Fibroblast of skin of back (primary cell): ENCODE data around the gene SIGLEC7.

ENCODE experiments used
- DNase-seq: peaks from one replicate; pipeline ENCODE4 v3.0.0-alpha.2; 2013

The SIGLEC7 gene

GRCh38 chr19:51119101-51119500 lies 23.0 kb upstream of the SIGLEC7 start:
- DNase-seq: no peak

GRCh38 chr19:51119611-51120010 lies 22.5 kb upstream of the SIGLEC7 start:
- no peak for DNase-seq

DNA sequence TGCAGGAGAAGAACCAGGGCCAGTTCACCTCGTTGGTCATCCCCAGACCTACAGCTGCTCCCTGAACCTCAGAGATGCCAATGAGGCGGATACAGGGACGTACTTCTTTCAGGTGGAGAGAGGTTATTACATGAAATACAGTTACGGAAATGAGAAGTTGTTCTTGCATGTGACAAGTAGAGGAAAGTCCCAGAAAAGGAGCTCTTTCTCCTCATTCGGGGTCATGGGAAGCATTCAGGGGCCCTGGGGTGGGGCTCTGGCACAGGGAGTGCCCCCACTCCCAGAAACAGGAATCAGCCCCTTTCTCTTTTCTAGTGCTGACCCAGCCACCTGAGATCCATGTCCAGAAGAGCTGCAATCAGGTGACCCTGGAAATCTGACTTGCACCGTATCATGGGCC lies 21.9 kb upstream of the SIGLEC7 start:
- no peak for DNase-seq

DNA sequence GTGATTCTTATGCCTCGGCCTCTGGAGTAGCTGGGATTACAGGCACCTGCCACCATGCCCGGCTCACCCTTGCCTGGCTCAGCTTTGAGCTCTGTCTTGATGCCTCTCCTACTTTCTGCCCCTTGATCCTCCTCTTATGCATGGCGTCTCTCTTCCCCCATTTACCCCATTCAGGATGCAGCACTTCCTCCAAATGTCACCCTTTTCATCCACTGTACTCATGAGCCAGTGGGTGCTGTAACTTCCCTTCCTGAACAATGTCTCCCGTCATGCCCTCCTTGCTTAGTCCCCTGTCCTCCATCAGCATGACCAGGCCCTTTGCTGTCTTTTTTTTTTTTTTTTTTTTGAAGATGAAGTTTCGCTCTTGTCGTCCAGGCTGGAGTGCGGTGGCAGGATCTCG lies 20.8 kb upstream of the SIGLEC7 start:
- no peak for DNase-seq

- DNase-seq: no peak
Observed at GRCh38 chr19:51122112-51122981, 19.8 kb upstream of the SIGLEC7 start.

- no peak for DNase-seq
Observed at GRCh38 chr19:51123381-51123800, 18.7 kb upstream of the SIGLEC7 start.

DNA sequence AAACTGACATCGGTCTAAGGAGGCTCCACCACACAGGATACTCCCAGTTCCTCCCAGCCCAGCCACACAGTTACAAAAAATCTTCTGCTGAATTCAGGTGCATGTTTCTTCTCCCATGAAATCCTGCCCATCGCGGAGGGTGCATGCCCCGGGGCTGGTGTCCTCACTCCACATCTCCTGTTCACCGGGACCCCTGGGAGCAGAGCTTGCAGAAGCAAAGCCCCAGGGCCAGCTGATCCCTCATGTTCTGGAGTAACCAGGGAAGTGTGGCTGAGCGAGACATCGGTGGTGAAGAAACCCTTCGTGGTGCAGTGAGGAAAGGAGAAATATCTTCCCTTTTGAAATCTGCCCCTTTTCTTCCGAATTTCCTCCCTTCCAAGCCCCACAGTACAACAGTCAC lies 18.3 kb upstream of the SIGLEC7 start:
- DNase-seq: no peak

DNA sequence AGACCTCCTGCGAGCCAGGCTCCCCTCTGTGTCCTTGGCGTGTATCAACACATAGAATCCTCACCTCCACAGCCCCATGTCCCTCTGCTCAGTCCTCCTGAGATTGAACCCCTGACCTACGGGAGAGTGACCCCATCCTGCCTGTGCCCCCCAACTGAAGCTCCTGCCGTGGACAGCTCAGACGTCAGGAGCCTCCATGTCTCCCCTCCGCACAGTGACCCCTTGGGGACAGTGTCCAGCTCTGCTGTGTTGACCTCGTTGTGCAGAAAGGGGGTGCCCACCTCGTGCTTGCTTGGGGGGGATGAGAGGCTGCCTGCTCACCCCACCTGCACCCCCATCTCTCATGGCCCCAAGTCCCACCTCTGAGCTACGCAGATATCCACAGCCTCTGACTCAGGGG lies 17.9 kb upstream of the SIGLEC7 start:
- no peak for DNase-seq

- DNase-seq: no peak
Observed at GRCh38 chr19:51124729-51125128, 17.4 kb upstream of the SIGLEC7 start, which contains the start of gene SIGLEC9. Gene SIGLEC9 (plus strand): TSS chr19:51124906. CDS start chr19:51124975, 69 bp downstream.

DNA sequence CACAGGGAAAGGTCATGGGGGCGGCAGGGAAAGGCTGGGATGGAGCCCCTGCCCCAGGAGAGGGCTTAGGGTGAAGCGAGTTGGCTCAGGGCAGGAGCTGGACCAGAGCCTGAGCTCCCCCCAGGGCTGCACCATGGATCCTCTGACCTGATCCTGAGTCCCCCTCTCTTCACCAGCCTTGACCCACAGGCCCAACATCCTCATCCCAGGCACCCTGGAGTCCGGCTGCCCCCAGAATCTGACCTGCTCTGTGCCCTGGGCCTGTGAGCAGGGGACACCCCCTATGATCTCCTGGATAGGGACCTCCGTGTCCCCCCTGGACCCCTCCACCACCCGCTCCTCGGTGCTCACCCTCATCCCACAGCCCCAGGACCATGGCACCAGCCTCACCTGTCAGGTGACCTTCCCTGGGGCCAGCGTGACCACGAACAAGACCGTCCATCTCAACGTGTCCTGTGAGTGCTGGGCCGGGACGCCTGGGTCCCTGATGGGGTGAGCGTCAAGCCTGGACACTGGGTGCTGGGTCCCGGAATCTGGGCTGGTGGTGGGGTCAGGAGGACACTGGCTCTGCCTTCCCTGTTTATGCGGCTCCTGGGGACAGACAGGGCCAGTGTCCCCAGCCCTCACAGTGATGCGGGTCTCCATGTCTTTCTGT lies 16.6 kb upstream of the SIGLEC7 start:
- DNase-seq: no peak

- no peak for DNase-seq
Observed at GRCh38 chr19:51127032-51127431, 15.1 kb upstream of the SIGLEC7 start.

- peak; percentile 66 for DNase-seq
Observed at GRCh38 chr19:51127755-51128154, 14.3 kb upstream of the SIGLEC7 start.

DNA sequence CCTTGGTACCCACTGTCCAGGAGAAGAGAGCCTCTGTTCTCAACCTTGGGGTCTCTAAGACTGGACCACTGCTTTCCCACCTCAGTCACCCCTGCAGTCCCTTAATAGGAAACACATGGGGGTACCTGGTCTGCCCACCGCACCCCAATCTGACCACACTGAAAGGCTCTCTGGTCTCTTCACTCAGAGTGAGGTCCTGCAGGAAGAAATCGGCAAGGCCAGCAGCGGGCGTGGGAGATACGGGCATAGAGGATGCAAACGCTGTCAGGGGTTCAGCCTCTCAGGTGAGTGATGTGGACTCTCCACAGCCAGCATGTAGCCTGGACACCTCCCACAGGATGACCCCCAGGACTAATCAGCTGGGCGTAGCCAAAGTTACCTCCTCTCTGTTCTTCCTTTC lies 13.9 kb upstream of the SIGLEC7 start:
- no peak for DNase-seq

DNA sequence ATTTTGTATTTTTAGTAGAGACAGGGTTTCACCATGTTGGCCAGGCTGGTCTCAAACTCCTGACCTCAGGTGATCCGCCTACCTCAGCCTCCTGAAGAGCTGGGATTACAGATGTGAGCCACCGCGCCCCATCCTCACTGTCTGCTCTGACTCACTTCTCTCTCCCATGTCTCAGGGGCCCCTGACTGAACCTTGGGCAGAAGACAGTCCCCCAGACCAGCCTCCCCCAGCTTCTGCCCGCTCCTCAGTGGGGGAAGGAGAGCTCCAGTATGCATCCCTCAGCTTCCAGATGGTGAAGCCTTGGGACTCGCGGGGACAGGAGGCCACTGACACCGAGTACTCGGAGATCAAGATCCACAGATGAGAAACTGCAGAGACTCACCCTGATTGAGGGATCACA lies 12.4 kb upstream of the SIGLEC7 start:
- DNase-seq: no peak

DNA sequence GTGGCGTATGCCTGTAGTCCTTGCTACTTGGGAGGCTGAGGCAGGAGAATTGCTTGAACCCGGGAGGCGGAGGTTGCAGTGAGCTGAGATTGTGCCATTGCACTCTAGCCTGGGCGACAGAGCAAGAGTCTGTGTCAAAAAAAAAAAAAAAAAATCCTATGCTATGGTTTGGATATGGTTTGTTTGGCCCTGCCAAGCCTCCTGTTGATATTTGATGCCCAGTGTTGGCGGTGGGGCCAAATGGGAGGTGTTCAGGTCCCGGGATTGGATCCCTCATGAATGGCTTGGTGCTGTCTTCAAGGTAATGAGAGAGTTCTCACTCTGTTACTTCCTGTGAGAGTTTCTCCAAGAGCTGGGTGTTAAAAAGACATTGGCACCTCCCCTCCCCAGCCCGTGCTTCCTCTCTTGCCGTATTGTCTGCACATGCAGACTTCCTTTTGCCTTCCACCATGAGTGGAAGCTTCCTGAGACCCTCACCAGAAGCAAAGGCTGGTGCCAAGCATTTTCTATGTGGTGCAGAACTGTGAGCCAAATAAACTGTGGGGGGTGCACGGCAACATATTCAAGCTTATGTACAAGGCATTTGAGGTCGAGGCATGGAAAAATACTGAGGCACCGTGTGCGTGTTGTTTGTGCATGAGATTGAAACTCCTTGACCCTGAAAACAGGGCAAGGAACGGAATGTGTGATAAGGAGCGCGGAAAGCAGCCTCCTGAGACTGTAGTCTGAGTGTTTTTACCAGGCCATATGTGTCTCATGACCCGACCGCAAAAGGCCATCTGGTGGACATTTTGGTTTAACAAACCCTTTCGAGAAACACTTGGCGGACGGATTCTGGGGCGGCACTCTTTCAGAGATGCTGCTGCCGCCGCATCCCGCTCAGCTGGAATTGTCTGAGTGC lies 10.1 kb upstream of the SIGLEC7 start:
- DNase-seq: peak; percentile 39

DNA sequence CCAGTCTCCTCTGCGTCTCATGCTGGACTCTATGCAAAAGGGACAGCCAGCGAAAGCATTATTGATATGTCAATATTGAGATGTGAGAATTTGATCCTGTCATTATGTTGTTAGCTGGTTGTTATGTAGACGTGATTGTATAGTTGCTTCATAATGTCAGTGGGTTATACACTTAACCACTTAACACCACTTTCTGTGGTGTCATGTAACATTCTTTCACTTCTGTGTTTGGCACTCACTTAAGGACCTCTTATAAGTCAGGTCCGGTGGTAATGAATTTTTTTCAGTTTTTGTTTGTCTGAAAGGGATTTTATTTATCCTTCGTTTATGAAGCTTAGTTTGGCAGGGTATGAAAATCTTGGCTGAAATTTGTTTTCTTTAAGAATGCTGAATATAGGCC lies 7.1 kb upstream of the SIGLEC7 start:
- no peak for DNase-seq

GRCh38 chr19:51135986-51136762 lies 5.9 kb upstream of the SIGLEC7 start:
- DNase-seq: no peak

GRCh38 chr19:51136851-51137551 lies 5.1 kb upstream of the SIGLEC7 start:
- DNase-seq: no peak

- DNase-seq: no peak
Observed at GRCh38 chr19:51137792-51138425, 4.2 kb upstream of the SIGLEC7 start.

DNA sequence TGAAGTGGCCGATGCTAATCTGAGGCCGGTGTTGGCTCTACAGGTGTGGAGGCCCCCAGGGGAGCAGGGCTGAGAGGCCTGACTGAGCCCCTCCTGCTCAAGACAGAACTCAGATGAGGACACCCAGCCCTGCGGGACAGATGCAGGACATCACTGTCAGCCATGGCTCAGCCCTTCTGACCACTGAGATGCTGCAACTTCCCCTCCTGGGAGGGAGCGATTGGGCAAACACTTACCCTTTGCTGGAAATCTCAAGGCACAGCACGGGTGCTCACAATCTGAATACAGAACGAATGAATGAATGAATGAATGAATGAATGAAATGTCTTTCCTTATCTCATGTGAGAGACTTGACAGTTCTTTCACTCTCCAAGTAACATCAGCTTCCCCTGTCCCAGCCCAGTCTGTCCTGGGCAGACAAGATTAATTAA lies 3.5 kb upstream of the SIGLEC7 start:
- no peak for DNase-seq
